ENCODE data around the gene OXER1. TPM values are rescaled to one million over a fixed set of nuclear protein-coding genes. Genes with fewer than 3 reads are reported as not detected.

The OXER1 gene
- total and polyA plus RNA-seq, 7 donors, result 0.33 to 3.0 (median 1.3) TPM; not detected in 1

DNA sequence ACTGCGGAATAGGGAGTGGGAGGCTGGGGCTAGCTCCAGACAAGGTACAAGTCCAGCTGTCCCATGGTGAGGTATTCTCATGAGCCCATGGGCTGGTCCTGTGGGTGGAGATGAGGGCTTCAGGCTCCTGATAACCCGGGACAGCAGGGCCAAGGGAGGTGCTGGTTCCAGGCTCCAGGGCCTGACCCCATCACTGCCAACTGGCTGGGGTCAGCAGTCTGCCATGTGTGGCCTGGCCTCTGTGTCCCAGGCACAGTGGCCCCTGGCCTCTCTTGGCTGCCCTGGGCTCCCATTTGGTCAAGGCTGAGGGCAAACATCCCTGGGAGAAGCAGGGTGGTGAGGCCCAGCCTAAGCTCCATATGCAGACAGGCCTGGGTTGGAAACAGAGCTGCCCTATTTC lies 966 bp upstream of the OXER1 start:
- TF ChIP-seq CTCF (IDR thresholded peaks at IDR 0.05), result no peak
- no peak for TF ChIP-seq POLR2A (IDR thresholded peaks at IDR 0.05)
- no peak for TF ChIP-seq POLR2AphosphoS5 (IDR thresholded peaks at IDR 0.05)
- no peak for TF ChIP-seq EP300 (IDR thresholded peaks at IDR 0.05)
- Histone ChIP-seq H3K27ac (no peak overlapping the region), H3K4me3 (no peak overlapping the region), H3K36me3 (no peaks in the 10 kb centered on the region), H3K4me1 (no peaks in the 10 kb centered on the region), H3K27me3 (no peaks in the 10 kb centered on the region), H3K9me3 (no peaks in the 10 kb centered on the region)
- intact Hi-C loops (cut with DNase I), result no loop called here
- DNase-seq, result no peak
- 90 to 91% methylated on average over 2 of the region's 2 CpGs for WGBS, 2 donors

- no peaks in the 10 kb centered on the region for H3K27me3 ChIP-seq
These were observed 821 bp downstream of the OXER1 start for GRCh38 chr2:42762823-42763804.

GRCh38 chr2:42762155-42762554 lies 1.8 kb downstream of the OXER1 start:
- no peaks in the 10 kb centered on the region for H3K9me3 ChIP-seq
- intact Hi-C loops (cut with DNase I), result no loop called here

More at GRCh38 chr2:42762823-42763804, 821 bp downstream of the OXER1 start:
- no peaks in the 10 kb centered on the region for H3K4me1 ChIP-seq
- H3K4me3 ChIP-seq, result no peak overlapping the region
- 96 to 97% methylated on average over 45 of the region's 45 CpGs for WGBS, 2 donors
- H3K9me3 ChIP-seq, result no peaks in the 10 kb centered on the region
- no peak overlapping the region for H3K27ac ChIP-seq
- intact Hi-C loops (cut with DNase I), result no loop called here
- DNase-seq, result peak; percentile 60
- TF ChIP-seq CTCF (IDR thresholded peaks at IDR 0.05), result no peak
- TF ChIP-seq EP300 (IDR thresholded peaks at IDR 0.05), result no peak
- no peak for TF ChIP-seq POLR2AphosphoS5 (IDR thresholded peaks at IDR 0.05)
- TF ChIP-seq POLR2A (IDR thresholded peaks at IDR 0.05), result no peak
- no peaks in the 10 kb centered on the region for H3K36me3 ChIP-seq

GRCh38 chr2:42761554-42761953 lies 2.4 kb downstream of the OXER1 start:
- no peaks in the 10 kb centered on the region for H3K36me3 ChIP-seq
- DNase-seq, result peak; percentile 50
- H3K4me3 ChIP-seq, result no peak overlapping the region
- intact Hi-C loops (cut with DNase I), result no loop called here
- WGBS, 2 donors, result 88 to 92% methylated on average over 9 of the region's 9 CpGs
- no peaks in the 10 kb centered on the region for H3K9me3 ChIP-seq
- H3K27ac ChIP-seq, result no peak overlapping the region
- no peak for TF ChIP-seq CTCF (IDR thresholded peaks at IDR 0.05)
- no peak for TF ChIP-seq POLR2AphosphoS5 (IDR thresholded peaks at IDR 0.05)
- no peak for TF ChIP-seq EP300 (IDR thresholded peaks at IDR 0.05)
- no peak for TF ChIP-seq POLR2A (IDR thresholded peaks at IDR 0.05)
- no peaks in the 10 kb centered on the region for H3K27me3 ChIP-seq
- no peaks in the 10 kb centered on the region for H3K4me1 ChIP-seq

More at GRCh38 chr2:42762155-42762554, 1.8 kb downstream of the OXER1 start:
- H3K36me3 ChIP-seq, result no peaks in the 10 kb centered on the region
- no peak for DNase-seq
- H3K27ac ChIP-seq, result no peak overlapping the region
- H3K27me3 ChIP-seq, result no peaks in the 10 kb centered on the region
- 92 to 94% methylated on average over 5 of the region's 5 CpGs for WGBS, 2 donors
- TF ChIP-seq EP300 (IDR thresholded peaks at IDR 0.05), result no peak
- no peak for TF ChIP-seq CTCF (IDR thresholded peaks at IDR 0.05)
- no peak for TF ChIP-seq POLR2AphosphoS5 (IDR thresholded peaks at IDR 0.05)
- no peak for TF ChIP-seq POLR2A (IDR thresholded peaks at IDR 0.05)
- no peaks in the 10 kb centered on the region for H3K4me1 ChIP-seq
- no peak overlapping the region for H3K4me3 ChIP-seq
